GM19193 (cell line): ENCODE measurements around the gene ALKBH8.

ENCODE experiments used
- POLR2A ChIP-seq: IDR thresholded peaks from 4 replicates; pipeline ENCODE4 v1.6.1; 2011; ENCODE audit not compliant: insufficient read depth, insufficient read length; ENCODE audit errors: extremely low read depth

ALKBH8 gene

DNA sequence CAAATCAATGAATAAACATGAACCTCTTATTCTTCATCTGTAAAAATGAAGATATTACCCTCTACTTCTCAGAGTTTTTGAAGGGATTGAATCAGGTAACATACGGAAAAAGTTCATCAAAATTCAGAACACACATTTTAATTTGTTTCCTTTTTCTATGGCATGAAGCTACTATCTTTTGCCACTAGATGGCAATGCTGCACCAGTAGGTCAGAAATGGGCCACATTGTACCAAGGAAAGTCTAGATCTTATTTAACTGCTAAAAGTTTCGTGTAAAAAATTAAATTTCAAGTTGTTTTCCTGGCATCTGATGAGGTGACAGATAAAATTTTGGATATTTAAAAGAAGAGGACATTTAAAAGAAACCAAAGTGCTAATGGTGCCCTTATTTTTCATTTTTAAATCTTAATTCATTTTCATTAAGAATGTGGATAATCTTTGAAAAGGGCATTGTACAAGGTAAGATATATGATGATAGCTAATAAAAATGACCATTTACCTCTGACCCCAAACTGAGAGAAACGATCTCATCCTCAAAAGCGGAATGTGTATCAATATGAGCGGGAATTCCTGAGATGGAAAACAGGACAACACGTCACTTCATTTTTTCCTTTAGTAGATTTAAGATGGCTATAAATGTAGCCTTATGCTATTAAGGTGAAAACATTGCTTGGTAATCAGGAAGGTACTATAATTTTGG, 16.1 kb downstream of the ALKBH8 start:
- no peak for TF ChIP-seq POLR2A

DNA sequence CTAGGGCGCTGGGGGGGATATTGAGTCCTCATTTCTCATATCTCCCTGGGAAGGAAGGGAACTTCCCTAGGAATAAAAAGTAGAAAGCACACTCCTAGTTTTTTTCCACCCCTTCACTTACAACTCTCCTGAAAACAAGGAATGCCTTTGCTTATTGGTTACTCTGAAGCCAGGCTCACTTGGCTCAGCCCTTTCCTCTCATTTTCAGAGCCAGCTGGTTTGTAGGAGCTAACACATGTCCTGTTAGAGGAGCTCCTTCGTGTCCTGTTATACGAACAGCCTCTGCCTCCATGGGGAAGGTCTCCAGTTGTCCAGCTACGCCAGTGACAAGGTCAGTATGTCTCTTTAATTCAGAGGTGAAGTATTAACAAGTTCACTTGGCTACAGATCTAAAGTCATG, 17.6 kb downstream of the ALKBH8 start:
- no peak for TF ChIP-seq POLR2A

GRCh38 chr11:107545101-107545514, 20.4 kb downstream of the ALKBH8 start:
- TF ChIP-seq POLR2A: no peak

DNA sequence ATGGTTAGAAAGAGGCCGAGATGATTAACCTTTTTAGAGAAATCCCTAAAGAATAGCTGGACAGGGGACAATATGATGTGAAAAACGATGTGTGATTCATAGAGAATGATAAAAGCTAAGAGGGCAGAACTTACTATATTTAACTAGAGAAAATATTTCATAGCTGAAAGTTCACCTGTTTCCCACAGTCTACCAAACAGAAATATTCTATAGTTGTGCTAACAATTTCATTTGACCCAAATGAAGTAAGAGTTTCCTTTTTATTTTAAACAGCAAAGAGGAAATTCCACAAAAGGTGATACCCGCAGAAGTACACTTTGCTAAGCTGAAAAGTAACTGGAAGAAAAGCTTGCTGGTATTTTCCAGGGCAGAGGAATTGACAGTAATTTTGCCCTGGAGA, 26.7 kb downstream of the ALKBH8 start:
- no peak for TF ChIP-seq POLR2A

DNA sequence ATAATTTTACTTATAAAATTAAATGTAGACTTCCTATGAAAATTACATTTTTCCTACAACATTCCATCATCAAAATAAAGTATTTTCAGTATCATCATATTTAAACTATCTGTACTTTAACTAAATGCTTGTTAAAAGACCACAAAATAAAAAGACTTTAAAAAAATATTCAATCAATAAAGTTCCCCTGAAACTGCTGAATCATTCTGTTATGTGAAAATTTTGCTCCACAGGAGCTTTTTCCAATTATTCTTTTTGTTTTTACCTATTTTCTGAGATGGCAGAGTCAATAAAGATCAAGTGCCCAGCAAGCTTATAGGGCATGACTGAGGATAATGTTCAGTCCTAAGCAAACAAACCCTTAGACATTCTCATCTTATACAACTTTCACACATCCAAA, 27.3 kb downstream of the ALKBH8 start:
- no peak for TF ChIP-seq POLR2A

- no peak for TF ChIP-seq POLR2A
Measured at GRCh38 chr11:107526197-107526596, 39.3 kb downstream of the ALKBH8 start.

DNA sequence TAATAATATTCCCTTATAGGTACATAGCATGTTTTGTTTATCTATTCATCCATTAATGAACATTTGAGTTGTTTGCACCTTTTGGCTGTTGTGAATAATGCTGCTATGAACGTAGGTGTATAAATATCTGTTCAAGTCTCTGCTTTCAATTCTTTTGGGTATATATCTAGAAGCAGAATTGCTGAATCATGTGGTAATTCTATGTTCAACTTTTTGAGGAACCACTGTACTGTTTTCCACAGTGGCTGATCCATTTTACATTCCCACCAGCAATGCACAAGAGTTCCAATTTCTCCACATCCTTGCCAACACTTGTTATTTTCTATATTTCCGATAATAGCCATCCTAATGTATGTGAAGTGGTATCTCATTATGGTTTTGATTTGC, 56.7 kb downstream of the ALKBH8 start:
- TF ChIP-seq POLR2A: no peak

DNA sequence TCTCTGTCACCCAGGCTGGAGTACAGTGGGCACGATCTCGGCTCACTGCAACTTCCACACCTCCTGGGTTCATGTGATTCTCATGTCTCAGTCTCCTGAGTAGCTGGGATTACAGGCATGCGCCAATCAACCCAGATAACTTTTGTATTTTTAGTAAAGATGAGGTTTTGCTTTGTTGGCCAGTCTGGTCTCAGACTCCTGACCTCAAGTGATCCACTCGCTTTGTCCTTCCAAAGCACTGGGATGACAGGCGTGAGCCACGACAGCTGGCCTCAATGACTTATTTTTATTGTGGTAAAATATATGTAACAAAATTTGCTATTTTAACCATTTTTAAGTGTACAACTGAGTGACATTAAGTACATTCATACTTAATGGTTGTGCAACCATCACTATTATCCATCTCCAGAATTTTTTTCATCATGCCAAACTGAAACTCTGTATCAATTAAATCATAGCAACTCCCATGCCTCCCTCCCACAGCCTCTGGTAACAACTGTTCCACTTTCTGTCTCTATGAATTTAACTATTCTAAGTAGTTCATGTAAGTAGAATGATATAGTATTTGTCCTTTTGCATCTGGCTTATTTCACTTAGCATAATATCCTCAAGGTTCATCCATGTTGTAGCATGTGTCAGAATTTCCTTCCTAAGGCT, 57.2 kb downstream of the ALKBH8 start:
- TF ChIP-seq POLR2A: no peak

GRCh38 chr11:107505647-107506225, 59.8 kb downstream of the ALKBH8 start:
- no peak for TF ChIP-seq POLR2A

GRCh38 chr11:107504981-107505380, 60.6 kb downstream of the ALKBH8 start:
- no peak for TF ChIP-seq POLR2A

DNA sequence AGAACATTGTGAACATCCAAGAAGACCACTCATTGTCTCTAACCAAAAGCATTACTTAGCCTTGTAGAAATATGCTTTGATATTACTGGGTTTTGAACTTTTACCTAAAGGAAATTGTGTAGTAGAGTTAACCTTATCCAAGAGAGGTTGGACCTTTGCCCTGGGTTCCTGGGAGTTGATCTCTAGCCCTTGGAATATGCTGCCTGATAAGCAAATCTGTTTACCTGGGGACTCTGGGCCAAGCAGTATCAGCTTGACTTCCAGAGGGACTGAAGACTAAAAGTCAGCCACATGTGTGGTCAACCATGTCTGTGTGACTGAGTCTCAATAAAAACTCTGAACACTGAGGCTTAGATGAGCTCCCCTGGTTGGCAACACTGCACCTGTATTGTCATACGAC, 63.8 kb downstream of the ALKBH8 start:
- no peak for TF ChIP-seq POLR2A

GRCh38 chr11:107496011-107496410, 69.5 kb downstream of the ALKBH8 start:
- no peak for TF ChIP-seq POLR2A

GRCh38 chr11:107494055-107494454, 71.5 kb downstream of the ALKBH8 start:
- no peak for TF ChIP-seq POLR2A

- no peak for TF ChIP-seq POLR2A
Measured at GRCh38 chr11:107493117-107493516, 72.4 kb downstream of the ALKBH8 start.

- TF ChIP-seq POLR2A: no peak
Measured at GRCh38 chr11:107490836-107491235, 74.7 kb downstream of the ALKBH8 start.

DNA sequence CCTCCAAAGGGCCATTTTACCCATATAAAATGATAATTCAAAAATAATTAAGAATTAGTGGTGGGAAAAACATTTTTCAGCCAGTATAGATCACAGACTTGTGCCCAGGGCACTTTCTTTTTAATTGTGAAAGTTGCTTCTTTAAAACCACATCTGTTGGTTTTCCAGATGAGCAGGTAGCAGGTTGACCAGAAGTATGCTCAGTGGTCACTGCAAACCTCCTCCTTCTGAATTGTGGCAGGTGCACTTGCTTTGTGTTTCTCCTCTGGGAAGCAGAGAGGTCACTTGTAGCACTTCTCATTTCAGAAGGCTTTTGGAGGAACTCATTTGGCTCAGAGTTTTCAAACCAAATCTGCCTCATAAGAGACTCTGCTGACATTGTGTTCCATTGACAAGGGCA, 83.3 kb downstream of the ALKBH8 start:
- no peak for TF ChIP-seq POLR2A
